ENCODE measurements around the gene PSME3IP1.
"Not testable (repeated sequence)": the region's sequence is repeated elsewhere in the genome, so short reads cannot be mapped to it uniquely, and the experiment has no call there.

The PSME3IP1 gene

GRCh38 chr16:57192720-57193486 lies 7.1 kb upstream of the PSME3IP1 start:
- peaks cover under 1 to 2% of the 10 kb centered on the region in 2 experiments for H3K4me1 ChIP-seq (ENCODE audit: control insufficient read depth in 1 of 2, insufficient read depth in 1 of 2, low read depth in 1 of 2, low read length in 1 of 2)
- H3K27me3 ChIP-seq, result no peaks in the 10 kb centered on the region
- H3K27ac ChIP-seq, result no peak overlapping the region
- no peak overlapping the region for H3K4me3 ChIP-seq (ENCODE audit: low read depth in 1 of 2, low read length in 1 of 2)
- no peaks in the 10 kb centered on the region for H3K9me3 ChIP-seq
- TF ChIP-seq CTCF (IDR thresholded peaks at IDR 0.05), result no peak
- H3K36me3 ChIP-seq, result no peaks in the 10 kb centered on the region

GRCh38 chr16:57192146-57192545 lies 6.3 kb upstream of the PSME3IP1 start:
- Histone ChIP-seq H3K27ac (no peak overlapping the region), H3K36me3 (no peaks in the 10 kb centered on the region), H3K27me3 (no peaks in the 10 kb centered on the region), H3K4me1 (ENCODE audit: control insufficient read depth in 1 of 2, insufficient read depth in 1 of 2, low read depth in 1 of 2, low read length in 1 of 2) (peaks cover 8 to 9% of the 10 kb centered on the region in 2 experiments), H3K4me3 (ENCODE audit: low read depth in 1 of 2, low read length in 1 of 2) (no peak overlapping the region), H3K9me3 (no peaks in the 10 kb centered on the region)
- TF ChIP-seq CTCF (IDR thresholded peaks at IDR 0.05), result no peak

- Histone ChIP-seq H3K27me3 (no peaks in the 10 kb centered on the region), H3K4me3 (ENCODE audit: low read depth in 1 of 2, low read length in 1 of 2) (no peak overlapping the region), H3K36me3 (peaks cover 3% of the 10 kb centered on the region), H3K27ac (no peak overlapping the region), H3K4me1 (ENCODE audit: control insufficient read depth in 1 of 2, insufficient read depth in 1 of 2, low read depth in 1 of 2, low read length in 1 of 2) (peaks cover 15 to 16% of the 10 kb centered on the region in 2 experiments), H3K9me3 (no peaks in the 10 kb centered on the region)
- TF ChIP-seq CTCF (IDR thresholded peaks at IDR 0.05), result no peak
These were observed 5.3 kb upstream of the PSME3IP1 start for GRCh38 chr16:57191056-57191571.

- H3K36me3 ChIP-seq, result peaks cover 4% of the 10 kb centered on the region
- no peaks in the 10 kb centered on the region for H3K27me3 ChIP-seq
- peaks cover 18 to 19% of the 10 kb centered on the region in 2 experiments for H3K4me1 ChIP-seq (ENCODE audit: control insufficient read depth in 1 of 2, insufficient read depth in 1 of 2, low read depth in 1 of 2, low read length in 1 of 2)
- no peaks in the 10 kb centered on the region for H3K9me3 ChIP-seq
- H3K27ac ChIP-seq, result no peak overlapping the region
- no peak for TF ChIP-seq CTCF (IDR thresholded peaks at IDR 0.05)
- H3K4me3 ChIP-seq (ENCODE audit: low read depth in 1 of 2, low read length in 1 of 2), result no peak overlapping the region
These were observed 4.3 kb upstream of the PSME3IP1 start for GRCh38 chr16:57190136-57190535.

- peaks cover 24 to 25% of the 10 kb centered on the region in 2 experiments for H3K4me1 ChIP-seq (ENCODE audit: control insufficient read depth in 1 of 2, insufficient read depth in 1 of 2, low read depth in 1 of 2, low read length in 1 of 2)
- not testable (repeated sequence) for H3K27ac ChIP-seq; H3K4me3 ChIP-seq (ENCODE audit: low read depth in 1 of 2, low read length in 1 of 2); H3K27me3 ChIP-seq; H3K36me3 ChIP-seq; H3K9me3 ChIP-seq
These were observed 3.7 kb upstream of the PSME3IP1 start for GRCh38 chr16:57189527-57189926.

GRCh38 chr16:57188711-57189002 lies 2.8 kb upstream of the PSME3IP1 start:
- TF ChIP-seq CTCF (IDR thresholded peaks at IDR 0.05), result no peak
- peaks cover 4% of the 10 kb centered on the region for H3K36me3 ChIP-seq
- peaks cover 29% of the 10 kb centered on the region in 2 experiments for H3K4me1 ChIP-seq (ENCODE audit: control insufficient read depth in 1 of 2, insufficient read depth in 1 of 2, low read depth in 1 of 2, low read length in 1 of 2)
- H3K27me3 ChIP-seq, result no peaks in the 10 kb centered on the region
- no peaks in the 10 kb centered on the region for H3K9me3 ChIP-seq
- no peak overlapping the region for H3K27ac ChIP-seq
- H3K4me3 ChIP-seq (ENCODE audit: low read depth in 1 of 2, low read length in 1 of 2), result no peak overlapping the region

GRCh38 chr16:57187902-57188710 lies 2.3 kb upstream of the PSME3IP1 start:
- Histone ChIP-seq H3K4me1 (ENCODE audit: control insufficient read depth in 1 of 2, insufficient read depth in 1 of 2, low read depth in 1 of 2, low read length in 1 of 2) (peaks cover 29% of the 10 kb centered on the region in 2 experiments), H3K4me3 (ENCODE audit: low read depth in 1 of 2, low read length in 1 of 2) (peak overlapping the region in 1 of 2 experiments; percentile 100), H3K27ac (peak overlapping the region; percentile 89)
- not testable (repeated sequence) for H3K27me3 ChIP-seq, H3K36me3 ChIP-seq, H3K9me3 ChIP-seq

All from neutrophil (primary cell).